H1 (cell line): ENCODE data around the gene TTC6. TPM values are rescaled to one million over a fixed set of nuclear protein-coding genes. Genes with fewer than 3 reads are reported as not detected.
A peak's percentile ranks its signal among the peaks of the same experiment; 100 is the strongest.

Experiments
- CBX8 ChIP-seq: fragments of 300-800, 300-1000 bp; sonication (generic); IDR thresholded peaks from 2 replicates; pipeline ENCODE4 v1.7.1; 2016; ENCODE audit warnings: low read depth, low read length, borderline replicate concordance
- CTCF ChIP-seq, 3 experiments: IDR thresholded peaks; 1 replicate in 2 of 3; 2 replicates in 1 of 3; pipeline versions ENCODE4 v1.5.1 to v1.6.1; 2011; ENCODE audit warnings: low read length in 3 of 3, mild to moderate bottlenecking in 3 of 3, inconsistent platforms in 2 of 3, low read depth in 1 of 3, moderate library complexity in 1 of 3; ENCODE audit not compliant: insufficient read depth in 1 of 3; ENCODE audit errors: control extremely low read depth in 1 of 3
- KDM5A ChIP-seq: fragments of 200-600 bp; IDR thresholded peaks from 2 replicates; pipeline ENCODE4 v1.7.1; 2012; ENCODE audit warnings: mild to moderate bottlenecking, low read length, inconsistent platforms, mixed read lengths
- MAX ChIP-seq: IDR thresholded peaks from 2 replicates; pipeline ENCODE4 v1.6.1; 2012; ENCODE audit warnings: inconsistent platforms
- NANOG ChIP-seq: IDR thresholded peaks from 2 replicates; pipeline ENCODE4 v1.6.1; 2011; ENCODE audit warnings: low read length, low read depth, mild to moderate bottlenecking, inconsistent platforms; ENCODE audit not compliant: insufficient read depth, poor library complexity, severe bottlenecking
- PHF8 ChIP-seq: fragments of 200-600 bp; sonication (generic); conservative IDR thresholded peaks from 2 replicates; pipeline ENCODE4 v1.7.1; 2012; ENCODE audit warnings: low read depth, mild to moderate bottlenecking, inconsistent platforms, low read length, moderate library complexity
- POLR2AphosphoS5 ChIP-seq: IDR thresholded peaks from 2 replicates; pipeline ENCODE4 v1.6.1; 2011; ENCODE audit warnings: low read depth, low read length
- RXRA ChIP-seq: IDR thresholded peaks from 2 replicates; pipeline ENCODE4 v1.6.1; 2011; ENCODE audit warnings: low read depth, mild to moderate bottlenecking, low read length, moderate library complexity; ENCODE audit not compliant: insufficient read depth
- SAP30 ChIP-seq: fragments of 300-600 bp; sonication (generic); IDR thresholded peaks from 2 replicates; pipeline ENCODE4 v1.7.1; 2012; ENCODE audit warnings: low read length, moderate library complexity, mild to moderate bottlenecking, inconsistent platforms; ENCODE audit not compliant: insufficient read depth, insufficient replicate concordance
- SIRT6 ChIP-seq: IDR thresholded peaks from one replicate; pipeline ENCODE4 v1.7.1; 2012; ENCODE audit warnings: low read length, inconsistent platforms
- SRF ChIP-seq: IDR thresholded peaks from 2 replicates; pipeline ENCODE4 v1.6.1; 2011; ENCODE audit warnings: mild to moderate bottlenecking, low read depth, low read length, moderate library complexity
- ZNF274 ChIP-seq: IDR thresholded peaks from 2 replicates; pipeline ENCODE4 v1.7.0; 2012; ENCODE audit warnings: low read length, borderline replicate concordance; ENCODE audit errors: extremely low read depth
- polyA plus RNA-seq, 7 experiments: library from polyadenylated mRNA; depleted of rRNA in 3 of 7; stranded (reverse) in 5 of 7; unstranded in 2 of 7; fragments of >200 nt in 5 of 7; fragments of 200-250 nt in 2 of 7; gene quantifications; 1 replicate in 5 of 7; 2 replicates in 1 of 7; 4 replicates in 1 of 7; pipeline versions ENCODE4 v1.2.1 to v1.2.3, GENCODE V29; 2011 to 2013; ENCODE audit warnings: missing spikeins in 2 of 7, mixed read lengths in 2 of 7
- total RNA-seq: library from RNA; stranded (reverse); fragmentation: NEBNext Ultra II Directional; extraction: Animal tissue kit (Norgen Biotek cat#: 25700); gene quantifications from 2 replicates; pipeline ENCODE4 v1.2.1, GENCODE V29; 2021

The TTC6 gene
- total and polyA plus RNA-seq, 2 of the 8 experiments (the other 6 are each of a cell fraction or from before 2014, with no cell fraction given), result 0.02 TPM; not detected in 1

GRCh38 chr14:37587881-37588666 is 7.4 kb upstream of the TTC6 start (continued):
- no peak for TF ChIP-seq CBX8
- TF ChIP-seq NANOG, result no peak
- TF ChIP-seq CTCF (IDR thresholded peaks at IDR 0.05; ENCODE audit: control extremely low read depth in 1 of 3, insufficient read depth in 1 of 3, low read depth in 1 of 3, low read length in 3 of 3), result no peak
- TF ChIP-seq PHF8, result 0 out of 2 replicates have a peak, but pooled peaks have one; percentile 39
- TF ChIP-seq SRF, result no peak
- no peak for TF ChIP-seq POLR2AphosphoS5
- no peak for TF ChIP-seq SAP30
- TF ChIP-seq MAX, result peak; percentile 11; the same call in 1 of the 2 replicates
- no peak for TF ChIP-seq ZNF274
- TF ChIP-seq KDM5A, result no peak
- TF ChIP-seq SIRT6, result no peak
- TF ChIP-seq RXRA, result no peak
